A549 treated with RU486 at 1 μM for 4 hours (cell line): ENCODE results near the gene AGER. TPM values are rescaled to one million over a fixed set of nuclear protein-coding genes. Genes with fewer than 3 reads are reported as not detected.

Experiments
- total RNA-seq: library from RNA; stranded (reverse); fragments of 200-300 nt; extraction: Qiagen RNA extraction; gene quantifications from 5 replicates; pipeline ENCODE4 v1.2.3, GENCODE V29; 2022; ENCODE audit warnings: low read depth

AGER gene
- total RNA-seq, result 1.4 to 1.9 TPM (median 1.7 TPM) in 5 replicates

DNA sequence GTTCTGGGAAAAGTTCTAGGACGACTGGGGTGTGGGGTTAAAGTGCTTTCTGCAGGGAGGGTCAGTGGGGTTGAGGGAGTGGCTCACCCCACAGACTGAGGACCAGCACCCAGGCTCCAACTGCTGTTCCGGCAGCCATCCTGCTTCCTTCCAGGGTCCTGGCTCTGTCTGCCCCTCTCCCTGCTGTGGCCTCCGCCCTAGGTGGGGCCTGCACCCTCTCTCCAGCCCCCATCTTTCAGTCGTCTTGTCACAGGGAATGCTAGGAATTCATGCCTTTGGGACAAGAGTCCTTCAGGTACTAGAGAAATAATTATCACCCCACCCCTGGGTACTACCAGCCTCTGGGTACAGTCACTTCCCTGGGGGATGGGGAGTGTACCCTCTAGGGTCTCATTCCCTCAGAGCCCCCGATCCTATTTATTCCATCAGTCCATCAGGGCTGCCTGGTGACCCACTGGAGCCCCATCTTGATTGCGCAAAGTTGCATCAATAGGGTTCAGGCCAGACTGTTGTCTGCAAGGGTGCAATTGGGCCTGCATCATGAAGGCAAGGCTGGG, at the start of gene AGER:
AGER (minus strand) TSS at position 170 of the 557 bp plus-strand sequence; CDS start at position 139, 31 bp downstream.

GRCh38 chr6:32223258-32224235, 39.5 kb upstream of the AGER start, which contains the start of gene NOTCH4:
NOTCH4 (minus strand) TSS chr6:32224067; CDS start chr6:32223928, 139 bp downstream.

GRCh38 chr6:32192608-32193039, 8.6 kb upstream of the AGER start, which contains the start of gene GPSM3:
GPSM3 (minus strand) TSS chr6:32192643; CDS start chr6:32192513, 130 bp downstream.

DNA sequence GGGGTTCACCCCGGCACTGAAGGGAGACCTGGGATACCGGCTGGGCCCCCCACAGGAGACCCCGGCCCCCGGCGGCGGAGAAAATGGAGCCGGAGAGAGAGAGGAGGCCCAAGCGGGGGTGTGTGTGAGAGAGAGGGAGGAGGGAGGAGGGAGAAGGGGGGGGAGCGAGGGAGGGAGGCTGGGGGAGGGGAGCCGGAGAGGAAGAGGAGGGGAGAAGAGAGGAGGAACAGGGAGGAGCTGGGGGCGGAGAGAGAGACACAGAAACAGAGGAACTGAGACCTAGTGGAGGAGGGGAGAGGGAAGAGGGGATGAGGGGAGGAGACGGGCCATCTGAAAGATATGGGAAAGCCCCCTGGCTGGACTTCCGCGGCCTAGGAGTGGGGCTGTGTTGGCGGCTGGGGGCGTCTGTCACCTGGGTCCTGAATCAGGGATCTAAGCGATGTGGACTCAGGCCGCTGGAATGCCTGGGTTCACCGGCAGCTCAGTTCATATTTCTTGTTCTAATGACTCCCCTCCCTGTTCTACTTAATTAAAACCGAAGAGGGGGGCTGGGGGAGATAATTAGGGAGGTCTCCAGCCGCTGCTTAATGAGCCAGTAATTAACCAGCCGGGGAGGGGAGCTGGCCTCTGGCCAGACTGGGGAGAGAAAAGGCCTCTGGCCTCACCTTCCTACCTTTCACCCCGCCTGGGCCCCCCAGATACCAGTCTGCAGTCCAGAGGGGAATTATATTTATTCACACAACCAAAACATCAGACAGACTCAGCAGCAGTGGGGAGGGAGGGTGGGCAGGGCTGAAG, 6.2 kb upstream of the AGER start, which contains the start of gene PBX2:
PBX2 (minus strand) TSS at position 149 of the 798 bp plus-strand sequence. CDS start 287 bp downstream, outside the sequence.

GRCh38 chr6:32177788-32178546, 6.1 kb downstream of the AGER start, which contains the start of gene RNF5:
RNF5 (plus strand) TSS chr6:32178405; CDS start chr6:32178512, 107 bp downstream.

GRCh38 chr6:32175711-32176475, 8.2 kb downstream of the AGER start, which contains the start of gene AGPAT1:
AGPAT1 (minus strand) TSS chr6:32176084; CDS start chr6:32171496, 4,588 bp downstream.

GRCh38 chr6:32164295-32164694, 19.8 kb downstream of the AGER start, which contains the start of gene EGFL8:
EGFL8 (plus strand) TSS chr6:32164595; CDS start chr6:32166166, 1,571 bp downstream.

DNA sequence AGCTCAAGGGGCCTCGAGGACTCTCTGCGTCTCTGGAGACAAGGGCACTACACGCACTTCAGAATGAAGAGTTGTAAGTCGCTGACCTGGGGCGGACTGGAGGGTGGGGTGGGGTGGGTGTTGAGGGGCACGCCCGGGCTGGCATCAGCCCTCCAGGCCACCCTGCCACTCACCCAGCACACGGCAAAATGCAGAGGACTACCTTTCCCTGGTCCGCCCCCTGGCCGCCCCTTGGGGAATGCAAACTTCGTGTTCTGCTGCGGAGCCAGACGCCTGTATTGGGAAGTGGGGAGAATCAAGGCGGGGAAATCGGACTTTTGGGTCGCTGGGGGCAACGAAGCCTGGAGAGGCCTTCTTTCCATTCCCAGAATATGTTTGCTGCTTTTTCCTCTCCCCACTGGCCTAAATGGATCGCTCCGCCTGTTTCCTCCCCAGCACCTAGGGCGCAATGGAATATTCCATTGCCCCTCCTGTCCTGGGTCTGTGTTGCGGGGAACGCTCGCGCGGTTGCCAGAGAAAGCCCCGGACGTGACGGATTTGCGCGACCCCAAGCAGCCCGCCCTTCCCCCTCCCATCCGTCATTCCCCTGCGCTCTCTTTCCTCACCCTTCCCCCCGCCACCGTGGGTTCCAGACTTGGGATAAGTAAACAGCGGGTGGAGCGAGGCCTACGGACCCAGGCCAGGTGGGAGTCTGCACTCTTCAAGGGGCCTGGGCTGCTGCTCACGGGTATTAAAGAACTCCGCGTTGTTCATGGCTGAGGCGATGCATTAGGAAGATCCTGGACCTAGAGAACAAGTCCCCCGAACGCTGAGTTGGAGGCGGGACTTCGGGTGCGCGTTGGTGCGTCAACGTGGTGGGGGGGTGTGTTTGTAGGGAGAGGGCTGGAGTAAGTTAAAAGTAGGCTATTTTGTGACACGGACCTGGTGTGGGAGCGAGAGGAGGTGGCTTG, 30.2 kb downstream of the AGER start, which contains the start of gene PPT2:
PPT2 (plus strand) TSS at position 578 of the 950 bp plus-strand sequence. CDS start 454 bp downstream, outside the sequence.

DNA sequence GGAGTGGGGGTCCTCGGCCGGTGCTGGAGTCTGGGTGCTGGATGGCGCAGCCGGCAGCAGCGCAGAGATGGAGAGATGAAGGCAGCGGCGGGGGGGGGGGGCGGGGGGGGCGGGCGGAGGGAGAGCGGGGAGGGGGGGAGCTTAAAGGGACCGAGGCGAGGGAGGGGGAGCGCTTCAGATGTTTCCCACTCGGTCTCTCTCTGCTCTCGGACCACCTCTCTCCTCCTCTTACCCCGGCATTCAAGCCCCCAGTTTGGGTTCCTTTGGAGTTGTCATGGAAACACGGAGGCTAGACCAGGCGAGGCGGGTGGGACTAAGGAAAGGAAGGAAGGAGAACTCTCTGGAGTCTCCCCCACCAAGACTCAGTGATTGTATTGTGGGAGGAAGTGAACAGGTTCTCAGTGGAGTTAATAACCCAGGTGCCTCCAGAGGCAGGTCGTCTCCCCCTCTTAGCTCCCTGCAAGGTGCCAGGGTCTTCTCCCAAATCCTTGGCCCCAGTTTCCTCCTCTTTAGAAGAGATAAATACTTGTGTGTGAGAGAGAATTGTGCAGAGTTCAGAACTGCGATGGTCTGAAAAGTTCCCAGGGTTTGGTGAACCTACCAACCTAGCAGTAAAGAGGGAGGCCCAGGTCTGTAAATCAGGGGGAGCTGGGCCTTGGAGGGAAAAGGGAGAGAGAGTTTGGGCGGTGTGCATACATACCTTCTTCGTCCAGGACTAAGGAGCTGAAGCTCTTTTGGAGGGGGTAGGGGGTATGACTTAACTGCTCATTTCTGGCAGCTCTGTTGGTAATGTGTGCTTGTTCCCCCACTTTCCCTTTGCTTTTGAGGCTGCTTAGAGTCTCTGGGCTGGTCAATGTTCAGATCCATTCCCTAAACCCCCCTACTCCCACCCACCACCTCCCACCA, 31.9 kb downstream of the AGER start, which contains the start of gene PRRT1:
PRRT1 (minus strand) TSS at position 77 of the 906 bp plus-strand sequence. CDS start 112 bp downstream, outside the sequence.

Other genes with a start within 250 kb of the AGER start
- 2.0 to 3.3 TPM (median 2.9 TPM) in 5 replicates for gene CFB, start 238.2 kb downstream of the AGER start, total RNA-seq
- gene NELFE, start 225.3 kb downstream of the AGER start, total RNA-seq, result 75.3 to 97.3 TPM (median 88.3 TPM) in 5 replicates
- gene SKIC2, start 225.1 kb downstream of the AGER start, total RNA-seq, result 19.8 to 25.9 TPM (median 24.7 TPM) in 5 replicates
- 11.0 to 14.3 TPM (median 11.9 TPM) in 5 replicates for gene DXO, start 212.1 kb downstream of the AGER start, total RNA-seq
- 0.50 to 1.7 TPM (median 0.99 TPM) in 5 replicates for gene C4A, start 202.2 kb downstream of the AGER start, total RNA-seq
- 0.34 to 1.5 TPM (median 0.57 TPM) in 5 replicates for gene C4B, start 169.5 kb downstream of the AGER start, total RNA-seq
- not detected in 5 replicates for gene CYP21A2, start 145.8 kb downstream of the AGER start, total RNA-seq
- 0.54 to 0.95 TPM (median 0.63 TPM) in 5 replicates for gene TNXB, start 74.9 kb downstream of the AGER start, total RNA-seq
- 24.9 to 35.5 TPM (median 34.2 TPM) in 5 replicates for gene ATF6B, start 56.0 kb downstream of the AGER start, total RNA-seq
- gene FKBPL, start 54.0 kb downstream of the AGER start, total RNA-seq, result 7.4 to 7.9 TPM (median 7.7 TPM) in 5 replicates
- 0.59 to 0.97 TPM (median 0.74 TPM) in 5 replicates for gene PRRT1, start 32.3 kb downstream of the AGER start, total RNA-seq
- gene PPT2, start 30.1 kb downstream of the AGER start, total RNA-seq, result 7.0 to 9.9 TPM (median 8.1 TPM) in 5 replicates
- gene EGFL8, start 19.7 kb downstream of the AGER start, total RNA-seq, result 0.95 to 2.5 TPM (median 2.2 TPM) in 5 replicates
- 31.2 to 41.0 TPM (median 38.4 TPM) in 5 replicates for gene AGPAT1, start 8.2 kb downstream of the AGER start, total RNA-seq
- 33.1 to 49.3 TPM (median 47.7 TPM) in 5 replicates for gene RNF5, start 5.8 kb downstream of the AGER start, total RNA-seq
- 13.3 to 19.7 TPM (median 17.1 TPM) in 5 replicates for gene PBX2, start 5.9 kb upstream of the AGER start, total RNA-seq
- gene GPSM3, start 8.4 kb upstream of the AGER start, total RNA-seq, result 0.26 to 0.58 TPM (median 0.38 TPM) in 5 replicates
- gene NOTCH4, start 39.8 kb upstream of the AGER start, total RNA-seq, result 0.22 to 0.73 TPM (median 0.46 TPM) in 5 replicates
- not detected in 5 replicates for gene TSBP1, start 187.7 kb upstream of the AGER start, total RNA-seq
- gene BTNL2, start 222.9 kb upstream of the AGER start, total RNA-seq, result not detected in 5 replicates